K562 (cell line): ENCODE results near the gene LONP1. TPM values are rescaled to one million over a fixed set of nuclear protein-coding genes. Genes with fewer than 3 reads are reported as not detected.

Experiments
- CBFA2T3 ChIP-seq: fragments of 450-650 bp; IDR thresholded peaks from 2 replicates; pipeline ENCODE4 v1.6.1; 2017
- CC2D1A ChIP-seq: fragments of 450-650 bp; IDR thresholded peaks from 2 replicates; pipeline ENCODE4 v1.6.1; 2017; ENCODE audit warnings: mild to moderate bottlenecking
- DPF2 ChIP-seq: fragments of 450-650 bp; IDR thresholded peaks from 2 replicates; pipeline ENCODE4 v1.6.1; 2016
- FOXP4 ChIP-seq: sonication (generic); formaldehyde crosslinking; IDR thresholded peaks from 2 replicates; pipeline ENCODE4 v1.8.0; 2022; ENCODE audit warnings: mild to moderate bottlenecking, missing genetic modification reagents, borderline replicate concordance
- IFI16 ChIP-seq: fragments of 250-450 bp; sonication (Bioruptor Pico); IDR thresholded peaks from 2 replicates; pipeline ENCODE4 v2.1.2; 2022; ENCODE audit warnings: mild to moderate bottlenecking, inconsistent platforms
- NR3C1 ChIP-seq: sonication (generic); formaldehyde crosslinking; IDR thresholded peaks from 2 replicates; pipeline ENCODE4 v1.8.1; 2022; ENCODE audit warnings: missing genetic modification reagents
- PML ChIP-seq: IDR thresholded peaks from 2 replicates; pipeline ENCODE4 v1.6.1; 2012; ENCODE audit warnings: low read length, inconsistent platforms
- UBTF ChIP-seq, 2 experiments: IDR thresholded peaks; 2 replicates each; pipeline ENCODE4 v1.6.1; 2012; ENCODE audit warnings: improper control_type of control experiment in 2 of 2, low read depth in 2 of 2, low read length in 2 of 2, borderline replicate concordance in 1 of 2
- ZNF239 ChIP-seq: fragments of 250-450 bp; sonication (Bioruptor Pico); IDR thresholded peaks from 2 replicates; pipeline ENCODE4 v1.4.0; 2020; ENCODE audit warnings: mild to moderate bottlenecking
- polyA plus RNA-seq, 8 experiments: library from polyadenylated mRNA; depleted of rRNA in 4 of 8; stranded (reverse) in 5 of 8; unstranded in 3 of 8; fragments of >200 nt; fragmentation: Nextera tagmentation in 2 of 8; fragmentation: Illumina TruSeq in 1 of 8; extraction: Ambion mirVana in 2 of 8; extraction: Trizol in 1 of 8; gene quantifications; 2 replicates each; pipeline versions ENCODE4 v1.2.1 to v1.2.3, GENCODE V29; 2011 to 2014; ENCODE audit warnings: inconsistent platforms in 1 of 8, missing spikeins in 1 of 8
- total RNA-seq, 7 experiments: library from RNA; depleted of rRNA in 6 of 7; stranded (reverse); fragments of >200 nt in 6 of 7; fragmentation: Illumina TruSeq in 2 of 7; extraction: Trizol in 2 of 7; gene quantifications; 2 replicates each; pipeline versions ENCODE4 v1.2.1 to v1.2.3, GENCODE V29; 2011 to 2021; ENCODE audit warnings: low replicate concordance in 1 of 7
- TF ChIP-seq, protein P1 (sequence below): fragments of 450-650 bp; IDR thresholded peaks from one replicate; pipeline ENCODE4 v1.6.1; 2018; ENCODE audit warnings: mild to moderate bottlenecking, moderate library complexity; ENCODE audit not compliant: partially characterized antibody
- TF ChIP-seq, protein P2 (sequence below): fragments of 450-650 bp; IDR thresholded peaks from 2 replicates; pipeline ENCODE4 v1.6.1; 2016; ENCODE audit warnings: low read depth

LONP1 gene
- total and polyA plus RNA-seq, 9 of the 15 experiments (the other 6 are each of a cell fraction or from before 2014, with no cell fraction given) = 1.1 to 238 (median 84.5) TPM

DNA sequence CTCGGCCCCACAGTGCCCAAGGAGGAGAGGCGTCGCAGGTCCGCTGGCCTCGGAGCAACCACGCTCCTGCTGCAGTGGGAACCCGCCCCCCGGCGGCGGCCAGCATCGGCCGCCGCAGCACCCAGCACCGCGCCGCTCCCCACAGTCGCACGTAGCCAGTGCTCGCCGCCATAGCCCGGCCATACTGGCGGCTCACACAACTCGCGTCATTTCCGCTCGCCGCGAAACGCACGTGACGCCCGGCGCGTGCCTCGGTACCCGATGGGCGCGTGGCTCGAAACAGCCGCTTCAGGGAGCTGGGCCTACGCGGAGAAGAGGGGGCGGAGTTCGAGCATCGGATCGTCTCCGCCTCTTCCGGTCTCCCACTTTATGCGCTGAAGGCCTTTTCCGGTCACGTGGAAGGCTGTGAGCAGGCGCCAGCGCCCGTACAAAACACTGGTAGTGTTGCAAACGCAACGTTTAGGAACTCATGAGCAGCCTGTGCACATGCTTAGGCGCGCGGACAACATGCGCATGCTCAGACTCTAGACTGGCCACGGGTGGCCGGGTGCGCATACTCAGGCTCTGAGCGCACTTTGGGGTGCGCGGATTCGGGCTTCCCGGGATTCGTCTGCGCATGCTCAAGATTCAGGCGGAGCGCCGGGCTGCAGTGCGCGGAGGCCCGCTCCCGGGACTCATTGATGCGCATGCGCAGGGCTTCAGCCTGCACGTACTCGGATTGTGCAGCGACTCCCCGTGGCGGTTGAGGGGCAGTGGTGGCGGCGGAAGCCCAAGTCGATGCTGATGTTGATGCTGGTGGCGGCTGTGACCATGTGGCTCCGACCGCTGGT, at the start of gene LONP1, which contains the start of gene CATSPERD (continued):
- peak; percentile 76 to 90; a peak in 3 of 4 replicates for TF ChIP-seq UBTF (IDR thresholded peaks at IDR 0.05; ENCODE audit: borderline replicate concordance in 1 of 2, low read depth in 2 of 2, low read length in 2 of 2)
- TF ChIP-seq IFI16 (CRISPR knock-in tag) = no peak
- TF ChIP-seq, protein P1, sequence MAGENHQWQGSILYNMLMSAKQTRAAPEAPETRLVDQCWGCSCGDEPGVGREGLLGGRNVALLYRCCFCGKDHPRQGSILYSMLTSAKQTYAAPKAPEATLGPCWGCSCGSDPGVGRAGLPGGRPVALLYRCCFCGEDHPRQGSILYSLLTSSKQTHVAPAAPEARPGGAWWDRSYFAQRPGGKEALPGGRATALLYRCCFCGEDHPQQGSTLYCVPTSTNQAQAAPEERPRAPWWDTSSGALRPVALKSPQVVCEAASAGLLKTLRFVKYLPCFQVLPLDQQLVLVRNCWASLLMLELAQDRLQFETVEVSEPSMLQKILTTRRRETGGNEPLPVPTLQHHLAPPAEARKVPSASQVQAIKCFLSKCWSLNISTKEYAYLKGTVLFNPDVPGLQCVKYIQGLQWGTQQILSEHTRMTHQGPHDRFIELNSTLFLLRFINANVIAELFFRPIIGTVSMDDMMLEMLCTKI = no peak
- TF ChIP-seq FOXP4 = no peak
- TF ChIP-seq CBFA2T3 = 0 out of 2 replicates have a peak, but pooled peaks have one; percentile 19
- TF ChIP-seq DPF2 = no peak
- TF ChIP-seq CC2D1A = no peak
- TF ChIP-seq, protein P2, sequence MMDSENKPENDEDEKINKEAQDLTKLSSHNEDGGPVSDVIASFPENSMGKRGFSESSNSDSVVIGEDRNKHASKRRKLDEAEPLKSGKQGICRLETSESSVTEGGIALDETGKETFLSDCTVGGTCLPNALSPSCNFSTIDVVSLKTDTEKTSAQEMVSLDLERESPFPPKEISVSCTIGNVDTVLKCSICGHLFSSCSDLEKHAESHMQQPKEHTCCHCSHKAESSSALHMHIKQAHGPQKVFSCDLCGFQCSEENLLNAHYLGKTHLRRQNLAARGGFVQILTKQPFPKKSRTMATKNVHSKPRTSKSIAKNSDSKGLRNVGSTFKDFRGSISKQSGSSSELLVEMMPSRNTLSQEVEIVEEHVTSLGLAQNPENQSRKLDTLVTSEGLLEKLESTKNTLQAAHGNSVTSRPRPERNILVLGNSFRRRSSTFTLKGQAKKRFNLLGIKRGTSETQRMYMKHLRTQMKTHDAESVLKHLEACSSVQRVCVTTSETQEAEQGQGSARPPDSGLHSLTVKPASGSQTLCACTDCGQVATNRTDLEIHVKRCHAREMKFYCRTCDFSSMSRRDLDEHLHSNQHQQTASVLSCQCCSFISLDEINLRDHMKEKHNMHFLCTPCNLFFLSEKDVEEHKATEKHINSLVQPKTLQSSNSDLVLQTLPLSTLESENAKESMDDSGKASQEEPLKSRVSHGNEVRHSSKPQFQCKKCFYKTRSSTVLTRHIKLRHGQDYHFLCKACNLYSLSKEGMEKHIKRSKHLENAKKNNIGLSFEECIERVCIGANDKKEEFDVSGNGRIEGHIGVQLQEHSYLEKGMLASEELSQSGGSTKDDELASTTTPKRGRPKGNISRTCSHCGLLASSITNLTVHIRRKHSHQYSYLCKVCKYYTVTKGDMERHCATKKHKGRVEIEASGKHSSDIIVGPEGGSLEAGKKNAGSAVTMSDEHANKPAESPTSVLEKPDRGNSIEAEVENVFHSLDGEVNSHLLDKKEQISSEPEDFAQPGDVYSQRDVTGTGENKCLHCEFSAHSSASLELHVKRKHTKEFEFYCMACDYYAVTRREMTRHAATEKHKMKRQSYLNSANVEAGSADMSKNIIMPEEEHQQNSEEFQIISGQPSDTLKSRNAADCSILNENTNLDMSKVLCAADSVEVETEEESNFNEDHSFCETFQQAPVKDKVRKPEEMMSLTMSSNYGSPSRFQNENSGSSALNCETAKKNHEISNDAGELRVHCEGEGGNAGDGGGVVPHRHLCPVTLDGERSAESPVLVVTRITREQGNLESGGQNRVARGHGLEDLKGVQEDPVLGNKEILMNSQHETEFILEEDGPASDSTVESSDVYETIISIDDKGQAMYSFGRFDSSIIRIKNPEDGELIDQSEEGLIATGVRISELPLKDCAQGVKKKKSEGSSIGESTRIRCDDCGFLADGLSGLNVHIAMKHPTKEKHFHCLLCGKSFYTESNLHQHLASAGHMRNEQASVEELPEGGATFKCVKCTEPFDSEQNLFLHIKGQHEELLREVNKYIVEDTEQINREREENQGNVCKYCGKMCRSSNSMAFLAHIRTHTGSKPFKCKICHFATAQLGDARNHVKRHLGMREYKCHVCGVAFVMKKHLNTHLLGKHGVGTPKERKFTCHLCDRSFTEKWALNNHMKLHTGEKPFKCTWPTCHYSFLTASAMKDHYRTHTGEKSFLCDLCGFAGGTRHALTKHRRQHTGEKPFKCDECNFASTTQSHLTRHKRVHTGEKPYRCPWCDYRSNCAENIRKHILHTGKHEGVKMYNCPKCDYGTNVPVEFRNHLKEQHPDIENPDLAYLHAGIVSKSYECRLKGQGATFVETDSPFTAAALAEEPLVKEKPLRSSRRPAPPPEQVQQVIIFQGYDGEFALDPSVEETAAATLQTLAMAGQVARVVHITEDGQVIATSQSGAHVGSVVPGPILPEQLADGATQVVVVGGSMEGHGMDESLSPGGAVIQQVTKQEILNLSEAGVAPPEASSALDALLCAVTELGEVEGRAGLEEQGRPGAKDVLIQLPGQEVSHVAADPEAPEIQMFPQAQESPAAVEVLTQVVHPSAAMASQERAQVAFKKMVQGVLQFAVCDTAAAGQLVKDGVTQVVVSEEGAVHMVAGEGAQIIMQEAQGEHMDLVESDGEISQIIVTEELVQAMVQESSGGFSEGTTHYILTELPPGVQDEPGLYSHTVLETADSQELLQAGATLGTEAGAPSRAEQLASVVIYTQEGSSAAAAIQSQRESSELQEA = no peak
- TF ChIP-seq PML = peak; percentile 76
- peak; percentile 20; the same call in 1 of the 2 replicates for TF ChIP-seq ZNF239 (CRISPR knock-in tag)
- TF ChIP-seq NR3C1 (CRISPR knock-in tag) = peak; percentile 23; the same call in 1 of the 2 replicates
